ENCODE measurements around the gene PREX1.
"Not testable (repeated sequence)": the region's sequence is repeated elsewhere in the genome, so short reads cannot be mapped to it uniquely, and the experiment has no call there.

Gene PREX1

GRCh38 chr20:48599106-48599747, 228.6 kb downstream of the PREX1 start:
- in situ Hi-C loops (cut with HindIII; ENCODE audit: low pct_ligation_motif_present, low sequenced_read_pairs) = no loop called here
- H3K36me3 ChIP-seq (replicated peaks) = no peaks in the 10 kb centered on the region
- H3K4me3 ChIP-seq (ENCODE audit: low read depth, low read length) = no peak overlapping the region
- no peak for DNase-seq
- TF ChIP-seq CTCF (IDR thresholded peaks at IDR 0.05; ENCODE audit: low read depth, low read length, missing control alignments) = no peak
- no peaks in the 10 kb centered on the region for H3K27me3 ChIP-seq (replicated peaks)
- no peak overlapping the region for H3K27ac ChIP-seq

- H3K27me3 ChIP-seq (replicated peaks); in situ Hi-C loops (cut with HindIII; ENCODE audit: low pct_ligation_motif_present, low sequenced_read_pairs); H3K36me3 ChIP-seq (replicated peaks); DNase-seq; H3K27ac ChIP-seq; H3K4me3 ChIP-seq (ENCODE audit: low read depth, low read length): not testable (repeated sequence)
Observed at GRCh38 chr20:48598303-48598941, 229.4 kb downstream of the PREX1 start.

- DNase-seq = no peak
- no peaks in the 10 kb centered on the region for H3K36me3 ChIP-seq (replicated peaks)
- H3K27ac ChIP-seq = no peak overlapping the region
- H3K4me3 ChIP-seq (ENCODE audit: low read depth, low read length) = no peak overlapping the region
- H3K27me3 ChIP-seq (replicated peaks) = no peaks in the 10 kb centered on the region
- in situ Hi-C loops (cut with HindIII; ENCODE audit: low pct_ligation_motif_present, low sequenced_read_pairs) = no loop called here
- TF ChIP-seq CTCF (IDR thresholded peaks at IDR 0.05; ENCODE audit: low read depth, low read length, missing control alignments) = no peak
Observed at GRCh38 chr20:48597521-48598302, 230.1 kb downstream of the PREX1 start.

GRCh38 chr20:48596334-48596898, 231.4 kb downstream of the PREX1 start:
- Histone ChIP-seq H3K4me3 (ENCODE audit: low read depth, low read length) (no peak overlapping the region), H3K27ac (no peak overlapping the region), H3K36me3 (replicated peaks) (no peaks in the 10 kb centered on the region), H3K27me3 (replicated peaks) (no peaks in the 10 kb centered on the region)
- DNase-seq = no peak
- TF ChIP-seq CTCF (IDR thresholded peaks at IDR 0.05; ENCODE audit: low read depth, low read length, missing control alignments) = no peak
- in situ Hi-C loops (cut with HindIII; ENCODE audit: low pct_ligation_motif_present, low sequenced_read_pairs) = no loop called here

GRCh38 chr20:48595495-48596333, 232.1 kb downstream of the PREX1 start:
- no peaks in the 10 kb centered on the region for H3K36me3 ChIP-seq (replicated peaks)
- DNase-seq = no peak
- no peak overlapping the region for H3K27ac ChIP-seq
- no peaks in the 10 kb centered on the region for H3K27me3 ChIP-seq (replicated peaks)
- H3K4me3 ChIP-seq (ENCODE audit: low read depth, low read length) = no peak overlapping the region
- no peak for TF ChIP-seq CTCF (IDR thresholded peaks at IDR 0.05; ENCODE audit: low read depth, low read length, missing control alignments)
- in situ Hi-C loops (cut with HindIII; ENCODE audit: low pct_ligation_motif_present, low sequenced_read_pairs) = no loop called here
